ENCODE results near the gene SBDS.
"Not testable (repeated sequence)": the region's sequence is repeated elsewhere in the genome, so short reads cannot be mapped to it uniquely, and the experiment has no call there.

Gene SBDS

GRCh38 chr7:66996444-66997191 is 1.2 kb upstream of the SBDS start, which contains the start of gene TYW1:
Gene TYW1 (plus strand): TSS chr7:66996833. CDS start chr7:66996979, 146 bp downstream.
- in situ Hi-C loops (cut with MboI; ENCODE audit: low sequenced_read_pairs), result not testable (repeated sequence)

DNA sequence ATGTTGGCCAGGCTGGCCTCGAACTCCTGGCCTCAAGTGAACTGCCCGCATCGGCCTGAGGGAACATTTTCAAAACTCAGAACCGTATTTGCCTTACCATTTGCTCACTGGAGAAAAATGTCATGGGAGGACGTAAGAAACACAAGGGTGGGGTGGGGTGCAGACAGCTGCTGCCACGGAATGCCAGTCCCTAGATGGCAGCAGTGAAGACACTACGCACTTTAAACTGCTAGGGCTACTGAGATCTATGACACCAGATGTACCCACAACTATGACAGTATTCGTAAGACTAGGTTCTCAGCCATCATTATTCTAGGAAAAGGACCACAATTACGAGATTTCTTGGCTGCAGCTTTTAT is 716 bp downstream of the SBDS start:
- in situ Hi-C loops (cut with MboI; ENCODE audit: low sequenced_read_pairs), result not testable (repeated sequence)

- in situ Hi-C loops (cut with MboI; ENCODE audit: low sequenced_read_pairs), result not testable (repeated sequence)
Observed at GRCh38 chr7:66994051-66994450, 1.3 kb downstream of the SBDS start.

- in situ Hi-C loops (cut with MboI; ENCODE audit: low sequenced_read_pairs), result not testable (repeated sequence)
Observed at GRCh38 chr7:66989552-66989951, 5.8 kb downstream of the SBDS start.

- in situ Hi-C loops (cut with MboI; ENCODE audit: low sequenced_read_pairs), result not testable (repeated sequence)
Observed at GRCh38 chr7:66980336-66980735, 15.1 kb downstream of the SBDS start.

GRCh38 chr7:66979013-66979412 is 16.4 kb downstream of the SBDS start:
- in situ Hi-C loops (cut with MboI; ENCODE audit: low sequenced_read_pairs), result not testable (repeated sequence)

- in situ Hi-C loops (cut with MboI; ENCODE audit: low sequenced_read_pairs), result not testable (repeated sequence)
Observed at GRCh38 chr7:66978312-66978711, 17.1 kb downstream of the SBDS start.

DNA sequence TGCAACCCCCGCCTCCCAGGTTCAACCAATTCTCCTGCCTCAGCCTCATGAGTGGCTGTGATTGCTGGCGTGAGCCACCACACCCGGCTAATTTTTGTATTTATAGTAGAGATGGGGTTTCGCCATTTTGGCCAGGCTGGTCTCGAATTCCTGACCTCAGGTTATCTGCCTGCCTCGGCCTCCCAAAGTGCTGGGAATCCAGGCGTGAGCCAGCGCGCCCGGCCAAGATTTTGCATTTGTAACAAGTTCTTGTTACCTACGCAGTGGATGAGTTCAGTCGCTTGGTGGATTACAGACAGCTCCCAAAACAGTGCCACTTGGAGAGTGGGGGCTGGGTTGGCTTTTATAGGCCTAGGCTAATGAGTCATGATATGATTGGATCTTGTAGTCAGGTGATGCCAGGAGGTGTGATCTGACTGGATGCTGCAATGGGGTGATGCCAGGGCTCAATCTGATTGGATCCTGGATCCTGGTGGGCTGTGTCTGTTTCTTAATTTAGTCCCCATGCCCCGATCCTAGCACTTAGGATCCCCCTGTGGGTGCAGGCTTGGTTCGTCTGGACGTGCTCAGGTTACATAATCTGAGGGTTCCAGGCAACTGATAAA is 20.3 kb downstream of the SBDS start:
- in situ Hi-C loops (cut with MboI; ENCODE audit: low sequenced_read_pairs), result no loop called here

GRCh38 chr7:66970310-66970709 is 25.1 kb downstream of the SBDS start:
- in situ Hi-C loops (cut with MboI; ENCODE audit: low sequenced_read_pairs), result no loop called here

- in situ Hi-C loops (cut with MboI; ENCODE audit: low sequenced_read_pairs), result not testable (repeated sequence)
Observed at GRCh38 chr7:66969001-66969400, 26.4 kb downstream of the SBDS start.

DNA sequence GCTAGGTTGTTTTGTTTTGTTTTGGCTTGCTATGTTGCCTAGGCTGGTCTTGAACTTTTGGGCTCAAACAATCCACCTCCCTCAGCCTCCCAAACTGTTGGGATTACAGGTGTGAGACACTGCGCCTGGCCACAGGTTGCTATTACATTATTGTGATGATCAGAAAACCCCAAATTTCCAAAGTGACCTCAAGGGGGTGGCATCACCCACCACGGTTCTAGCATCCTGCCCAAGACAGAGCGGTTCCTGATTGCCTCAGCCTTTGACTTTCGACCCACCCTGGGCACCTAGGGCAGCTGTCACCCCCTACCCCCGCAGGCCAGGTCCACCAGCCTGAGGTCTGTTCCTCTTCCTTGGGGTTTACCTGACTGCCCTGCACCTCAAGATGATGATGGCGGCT is 28.4 kb downstream of the SBDS start:
- in situ Hi-C loops (cut with MboI; ENCODE audit: low sequenced_read_pairs), result no loop called here

GRCh38 chr7:66964411-66964810 is 31.0 kb downstream of the SBDS start:
- in situ Hi-C loops (cut with MboI; ENCODE audit: low sequenced_read_pairs), result no loop called here

- in situ Hi-C loops (cut with MboI; ENCODE audit: low sequenced_read_pairs), result no loop called here
Observed at GRCh38 chr7:66961096-66961495, 34.3 kb downstream of the SBDS start.

DNA sequence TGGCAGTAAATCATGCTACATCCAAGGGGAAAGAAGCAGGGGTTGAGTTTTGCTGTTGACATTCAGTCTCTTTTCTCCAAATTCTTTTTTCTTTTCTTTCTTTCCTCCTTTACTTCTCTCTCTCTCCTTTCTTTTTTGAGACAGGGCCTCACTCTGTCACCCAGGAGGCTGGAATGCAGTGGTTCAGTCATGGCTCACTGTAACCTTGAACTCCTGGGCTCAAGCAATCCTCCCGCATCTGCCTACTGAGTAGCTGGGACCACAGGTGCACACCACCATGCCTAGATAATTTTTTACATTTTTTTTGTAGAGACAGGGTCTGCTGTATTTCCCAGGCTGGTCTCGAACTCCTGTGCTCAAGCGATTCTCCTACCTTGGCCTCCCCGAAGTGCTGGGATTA is 35.2 kb downstream of the SBDS start:
- in situ Hi-C loops (cut with MboI; ENCODE audit: low sequenced_read_pairs), result no loop called here

GRCh38 chr7:66958538-66959350 is 36.6 kb downstream of the SBDS start:
- in situ Hi-C loops (cut with MboI; ENCODE audit: low sequenced_read_pairs), result no loop called here

DNA sequence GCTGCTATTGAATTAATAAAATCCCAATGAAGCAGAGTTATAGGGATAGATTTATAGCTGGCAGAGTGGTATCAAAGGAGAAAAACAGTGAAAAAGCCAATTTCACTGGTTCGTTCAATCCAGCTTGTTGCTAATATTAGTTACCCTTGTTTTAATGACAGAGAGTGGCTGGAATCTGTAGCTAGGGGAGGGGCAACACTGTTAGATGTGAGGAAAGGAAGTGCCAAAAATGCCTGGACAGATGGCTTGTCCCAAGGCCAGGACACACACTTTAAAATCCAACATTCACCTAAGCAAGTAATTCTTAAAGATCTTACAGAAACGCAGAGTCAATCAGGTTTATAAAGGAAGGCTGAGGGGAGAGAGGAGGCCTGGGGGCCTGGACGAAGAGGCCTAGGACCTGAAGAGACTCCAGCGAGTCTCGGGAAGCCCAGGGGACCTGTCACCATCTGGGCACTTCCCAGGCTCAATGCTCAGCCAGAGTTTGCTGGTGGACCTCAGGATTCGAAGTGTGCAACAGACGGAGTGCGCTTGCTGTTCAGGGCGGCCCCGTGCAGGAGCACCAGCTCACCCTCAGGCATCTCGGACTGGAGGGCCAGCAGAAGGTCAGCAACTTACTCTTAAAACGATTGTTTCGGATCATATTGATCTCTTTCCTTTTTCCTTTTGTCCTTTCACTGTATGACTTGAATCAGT is 37.6 kb downstream of the SBDS start:
- in situ Hi-C loops (cut with MboI; ENCODE audit: low sequenced_read_pairs), result no loop called here

- in situ Hi-C loops (cut with MboI; ENCODE audit: low sequenced_read_pairs), result no loop called here
Observed at GRCh38 chr7:66953044-66953427, 42.4 kb downstream of the SBDS start.

GRCh38 chr7:66952343-66953043 is 42.9 kb downstream of the SBDS start:
- in situ Hi-C loops (cut with MboI; ENCODE audit: low sequenced_read_pairs), result no loop called here

DNA sequence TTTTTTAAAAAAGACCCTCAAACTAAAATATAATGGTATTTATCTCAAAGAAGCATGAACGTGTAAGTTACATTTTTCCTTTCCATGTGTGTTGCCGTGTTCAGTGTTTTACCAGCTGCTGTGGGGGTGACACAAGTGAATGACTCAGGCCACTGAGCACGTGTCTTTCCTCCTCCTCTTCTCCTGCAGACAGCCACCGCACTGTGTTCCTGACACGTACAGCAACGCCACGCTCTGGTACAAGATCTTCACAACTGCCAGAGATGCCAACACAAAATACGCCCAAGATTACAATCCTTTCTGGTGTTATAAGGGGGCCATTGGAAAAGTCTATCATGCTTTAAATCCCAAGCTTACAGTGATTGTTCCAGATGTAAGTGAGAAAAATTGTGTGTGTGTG is 44.6 kb downstream of the SBDS start:
- in situ Hi-C loops (cut with MboI; ENCODE audit: low sequenced_read_pairs), result no loop called here

DNA sequence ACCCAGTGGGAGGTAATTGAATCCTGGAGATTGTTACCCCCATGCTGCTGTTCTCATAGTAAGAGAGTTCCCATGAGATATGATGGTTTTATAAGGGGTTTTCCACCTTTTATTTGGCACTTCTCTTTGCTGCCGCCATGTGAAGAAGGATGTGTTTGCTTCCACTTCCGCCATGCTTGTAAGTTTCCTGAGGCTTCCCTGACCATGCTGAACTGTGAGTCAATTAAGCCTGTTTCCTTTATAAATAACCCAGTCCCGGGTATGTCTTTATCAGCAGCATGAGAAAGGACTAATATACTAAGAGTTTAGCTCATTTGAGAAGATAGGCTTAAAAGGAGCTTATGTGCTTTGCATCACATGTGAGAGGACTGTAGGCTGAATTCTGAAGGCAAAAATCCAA is 45.1 kb downstream of the SBDS start:
- in situ Hi-C loops (cut with MboI; ENCODE audit: low sequenced_read_pairs), result no loop called here
